NCI-H748 treated with DMSO at 0.1 percent for 48 hours (cell line): ENCODE measurements around the gene PPP1R2.

ENCODE experiments used
- DNase-seq: peaks from one replicate; lab custom pipeline; 2025; lab: John Stamatoyannopoulos, UW

Gene PPP1R2

DNA sequence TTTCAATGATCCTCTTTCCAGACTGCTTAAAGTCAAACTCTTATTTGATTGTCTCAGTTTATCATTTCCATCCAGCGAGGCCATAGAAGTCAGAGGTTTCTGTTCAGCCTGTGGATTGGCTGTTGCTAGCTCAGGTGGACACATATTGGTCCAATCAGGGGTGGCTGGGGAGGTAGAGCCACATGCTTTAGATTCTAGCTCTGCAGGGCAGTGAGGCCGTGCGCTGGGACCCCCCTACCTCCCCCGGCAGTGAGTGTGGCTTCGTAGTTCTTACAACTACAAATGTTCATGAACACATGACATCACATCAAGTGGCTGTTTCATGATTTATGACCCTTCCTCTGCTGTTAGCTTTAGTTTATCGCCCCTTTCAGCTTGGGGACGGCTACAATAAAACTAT is 22.6 kb upstream of the PPP1R2 start:
- DNase-seq: no peak

- DNase-seq: no peak
These were observed 20.2 kb upstream of the PPP1R2 start for GRCh38 chr3:195563317-195563716.

GRCh38 chr3:195559723-195560409 is 16.7 kb upstream of the PPP1R2 start:
- DNase-seq: no peak

- peak; percentile 3 for DNase-seq
These were observed 15.5 kb upstream of the PPP1R2 start for GRCh38 chr3:195558602-195559001.

DNA sequence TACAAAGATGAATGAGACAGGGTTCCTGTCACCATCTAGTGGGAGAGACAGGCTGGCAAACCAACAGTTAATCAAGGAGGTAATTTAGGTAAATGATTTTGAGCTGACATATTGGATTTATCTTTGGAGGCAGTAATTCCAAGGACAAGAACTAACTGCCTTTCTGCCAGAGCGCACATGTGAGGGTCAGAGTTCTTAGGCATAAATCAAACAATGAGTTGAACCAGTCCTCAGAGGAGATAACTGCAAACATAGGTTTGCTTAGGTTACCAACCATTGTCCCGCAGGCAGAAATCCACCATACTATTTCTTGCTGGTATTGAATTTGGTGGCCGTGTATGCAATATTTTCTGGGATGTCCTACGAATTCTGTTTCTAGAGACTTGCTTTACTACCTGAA is 14.2 kb upstream of the PPP1R2 start:
- DNase-seq: no peak

DNA sequence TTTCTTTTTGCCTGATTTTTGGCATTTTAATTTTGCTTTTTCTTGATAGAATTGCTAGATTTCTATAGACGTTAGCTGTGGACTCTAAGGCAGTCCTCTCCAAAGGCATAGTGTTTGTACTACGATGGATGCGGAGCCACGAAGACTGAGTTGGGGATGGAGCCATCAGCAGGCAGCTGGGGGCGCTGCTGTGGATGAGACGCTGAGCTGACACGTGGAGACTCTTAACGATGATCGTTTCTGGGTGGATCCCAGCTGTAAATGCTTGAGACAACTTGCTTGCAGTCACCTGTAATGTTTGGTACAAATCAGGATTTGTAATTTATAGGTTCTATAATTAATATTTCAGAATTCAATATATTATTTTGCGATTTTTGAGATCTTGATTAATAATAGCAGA is 13.3 kb upstream of the PPP1R2 start:
- DNase-seq: peak; percentile 2

DNA sequence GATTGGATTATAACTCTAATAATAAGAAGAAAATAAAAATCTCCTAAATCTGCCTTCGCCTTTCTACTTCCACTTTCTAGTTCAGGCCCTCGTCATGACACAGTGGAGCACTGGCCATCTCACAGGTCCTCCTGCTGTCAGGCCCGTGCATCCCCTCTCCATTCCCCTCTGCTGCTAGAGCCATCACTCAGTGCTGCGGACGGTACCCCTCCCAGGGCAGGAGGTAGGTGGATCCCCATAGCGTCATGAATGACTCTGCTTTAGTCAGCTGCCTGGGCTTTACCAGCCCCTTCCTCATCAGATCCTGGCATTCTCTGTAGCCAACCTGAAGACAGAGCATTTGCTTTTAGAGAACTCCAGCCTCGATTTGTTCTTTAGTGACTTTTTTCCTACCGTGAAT is 12.0 kb upstream of the PPP1R2 start:
- DNase-seq: no peak

DNA sequence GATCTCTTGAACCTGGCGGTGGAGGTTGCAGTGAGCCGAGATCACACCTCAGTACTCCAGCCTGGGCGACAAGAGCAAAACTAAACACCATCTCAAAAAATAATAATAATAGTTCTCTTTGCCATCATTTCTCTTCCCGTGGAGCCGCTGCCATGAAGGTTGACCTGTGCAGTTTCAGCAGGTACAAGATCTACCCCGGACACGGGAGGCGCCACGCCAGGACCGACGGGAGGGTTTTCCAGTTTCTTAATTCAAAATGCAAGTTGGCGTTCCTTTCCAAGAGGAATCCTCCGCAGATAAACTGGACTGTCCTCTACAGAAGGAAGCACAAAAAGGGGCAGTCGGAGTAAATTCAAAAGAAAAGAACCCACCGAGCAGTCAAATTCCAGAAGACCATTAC is 11.3 kb upstream of the PPP1R2 start:
- DNase-seq: no peak

- DNase-seq: no peak
These were observed 10.1 kb upstream of the PPP1R2 start for GRCh38 chr3:195553268-195553667.

DNA sequence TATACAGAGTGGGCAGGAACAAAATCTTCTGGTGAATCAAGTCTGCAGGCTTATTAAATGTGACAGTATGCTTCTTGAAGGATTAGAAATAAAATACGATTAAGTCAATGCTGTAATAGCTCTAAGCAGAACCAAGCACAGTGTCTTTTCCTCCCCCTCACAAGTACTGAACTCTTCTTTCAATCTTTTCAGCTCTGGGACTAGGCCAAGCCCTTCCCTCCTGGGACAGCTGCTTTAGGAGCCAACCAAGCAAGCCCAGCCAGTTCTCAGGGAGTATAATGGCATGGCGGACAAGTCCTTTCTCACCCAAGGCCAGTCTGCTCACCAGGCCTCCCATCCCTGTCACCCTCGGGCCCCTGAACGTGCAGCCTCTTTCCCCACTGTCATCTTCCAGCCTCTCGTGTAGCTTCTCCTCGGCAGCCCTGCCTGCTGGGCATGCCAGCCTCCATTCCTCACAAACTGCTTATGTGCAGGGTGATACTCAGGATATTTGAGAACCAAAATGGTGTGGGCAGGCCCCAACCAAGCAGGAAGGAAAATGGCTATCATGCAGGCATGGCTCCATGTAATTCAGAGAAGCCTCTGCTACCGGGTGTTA is 8.4 kb upstream of the PPP1R2 start:
- no peak for DNase-seq

DNA sequence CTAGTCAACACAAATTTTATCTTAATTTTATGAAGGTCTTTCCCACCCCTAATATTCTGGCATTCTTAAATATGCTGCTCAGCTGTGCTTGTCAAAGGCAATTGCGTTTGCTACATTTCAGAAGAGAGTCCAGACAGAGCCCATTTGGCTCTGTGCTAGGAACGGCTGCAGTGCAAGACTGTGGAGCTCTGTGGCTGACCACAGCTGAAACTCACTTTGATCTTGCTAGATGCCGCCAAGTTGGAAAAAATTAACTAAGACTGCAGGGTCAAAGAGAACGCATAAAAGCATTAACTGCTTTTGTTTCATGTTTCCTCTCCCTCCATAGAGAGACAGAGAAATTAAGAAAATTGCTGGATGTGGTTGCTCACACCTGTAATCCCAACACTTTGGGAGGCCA is 7.6 kb upstream of the PPP1R2 start:
- DNase-seq: no peak

GRCh38 chr3:195549931-195550519 is 6.9 kb upstream of the PPP1R2 start:
- DNase-seq: no peak

DNA sequence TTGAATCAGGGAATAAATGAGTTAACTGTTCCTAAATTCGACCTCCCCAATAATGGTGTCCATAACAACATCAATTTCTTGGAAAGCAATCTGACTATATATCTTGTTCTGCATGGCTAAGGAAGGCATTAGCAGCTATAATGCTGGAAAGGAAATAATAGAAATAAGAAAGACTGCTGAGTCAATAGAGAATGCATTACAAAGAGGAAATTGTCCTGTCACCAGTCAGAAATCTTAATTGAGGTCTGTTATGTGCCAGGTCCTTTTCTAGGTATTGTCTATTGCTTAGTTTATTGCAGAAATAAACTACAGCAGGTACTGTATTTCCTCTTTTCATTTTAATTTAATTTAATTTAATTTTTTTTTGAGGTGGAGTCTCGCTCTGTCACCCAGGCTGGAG is 5.9 kb upstream of the PPP1R2 start:
- DNase-seq: no peak

- no peak for DNase-seq
These were observed 5.4 kb upstream of the PPP1R2 start for GRCh38 chr3:195548501-195548900.

- DNase-seq: no peak
These were observed 4.9 kb upstream of the PPP1R2 start for GRCh38 chr3:195548006-195548405.

DNA sequence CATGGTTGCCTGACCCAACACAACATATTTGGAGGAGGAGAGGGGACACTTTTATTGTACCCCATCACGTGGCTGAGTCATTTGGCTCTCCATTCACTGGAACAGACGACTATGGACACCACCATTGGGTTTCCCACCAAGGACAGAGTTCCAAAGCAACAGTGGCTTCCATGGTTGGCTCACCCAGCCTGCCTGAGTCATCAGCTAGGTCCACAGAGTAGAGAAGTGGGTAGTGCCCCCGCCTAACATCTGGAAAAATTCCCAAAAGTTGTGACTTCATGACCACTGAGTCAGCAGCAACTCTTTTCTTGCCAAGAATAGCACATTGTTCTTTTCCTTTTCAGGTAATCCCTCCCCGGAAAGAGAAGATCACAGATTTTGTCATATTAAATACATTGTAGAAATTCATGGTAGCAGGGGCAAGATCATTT is 3.0 kb upstream of the PPP1R2 start:
- no peak for DNase-seq

DNA sequence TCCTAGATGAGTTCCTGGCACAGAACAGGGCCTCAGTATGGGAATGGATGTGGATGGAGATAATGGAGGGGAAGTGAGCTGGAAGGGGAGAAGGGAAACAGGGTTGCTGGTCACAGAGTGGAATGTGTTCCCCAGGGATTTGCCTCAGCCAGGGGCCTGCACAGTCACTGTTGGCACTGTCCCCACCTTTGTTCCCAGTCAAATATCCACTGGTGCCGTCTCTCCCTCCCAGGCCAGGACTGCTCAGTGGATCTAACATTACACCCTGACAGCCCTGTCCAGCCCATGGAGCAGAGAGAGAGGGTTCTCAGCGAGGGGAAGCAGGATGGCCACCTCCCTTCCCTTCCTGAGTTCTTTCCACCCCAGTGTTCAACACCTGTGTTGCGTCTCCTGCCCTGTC is 1.5 kb upstream of the PPP1R2 start:
- DNase-seq: no peak

- no peak for DNase-seq
These were observed 1.1 kb upstream of the PPP1R2 start for GRCh38 chr3:195544230-195544536.

DNA sequence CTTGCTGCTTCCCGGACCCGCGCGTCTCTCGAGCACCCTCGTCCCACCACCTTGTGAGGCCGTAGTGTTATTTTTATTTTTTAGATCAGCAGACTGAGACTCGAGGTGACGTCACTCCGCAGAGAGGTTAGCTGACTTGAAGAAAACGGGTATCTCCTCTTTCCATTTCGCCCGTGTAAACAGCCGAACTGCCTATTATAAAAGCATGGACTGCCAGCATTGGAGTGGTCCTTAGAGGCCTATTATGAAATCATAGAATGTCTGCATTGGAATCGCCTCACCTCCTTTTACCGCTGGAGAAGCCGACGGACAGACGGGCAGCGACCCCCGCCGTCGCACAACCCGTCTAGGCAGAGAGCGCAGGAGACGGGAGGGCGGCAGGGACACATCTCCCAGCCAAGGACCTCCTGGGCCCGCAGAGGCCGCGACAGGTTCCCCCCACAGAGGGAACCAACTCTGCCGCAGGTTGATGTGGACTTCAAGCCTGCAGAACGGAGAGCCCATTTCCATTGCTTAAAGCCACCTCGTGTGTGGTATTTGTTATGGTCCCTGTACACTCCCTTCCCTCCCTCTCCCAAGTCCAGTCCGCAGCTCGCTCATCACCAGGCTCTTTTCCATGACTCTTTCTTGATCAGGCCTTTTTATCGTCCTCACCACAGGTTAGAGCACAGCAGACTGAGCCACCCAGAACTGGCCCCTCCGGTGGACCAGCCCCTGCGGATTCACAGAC is 540 bp upstream of the PPP1R2 start:
- peak; percentile 51 for DNase-seq

DNA sequence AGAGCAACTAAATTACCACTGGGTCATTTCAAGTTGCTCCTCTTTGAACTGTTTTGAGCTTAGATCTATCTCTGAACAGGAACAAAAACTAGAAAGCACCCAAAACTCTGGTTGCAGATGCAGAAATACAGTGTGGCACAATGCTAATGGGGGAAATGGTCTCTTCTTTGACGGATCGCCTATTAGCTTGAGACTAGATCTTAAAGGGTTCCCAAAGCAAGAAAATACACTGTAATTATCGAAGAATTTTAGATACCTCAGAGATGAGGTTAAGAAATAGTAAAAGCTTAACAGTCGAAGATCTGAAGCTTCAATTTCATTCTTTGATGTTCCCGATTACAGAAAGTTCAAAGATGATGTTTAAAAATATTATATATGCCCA is 818 bp downstream of the PPP1R2 start:
- no peak for DNase-seq

GRCh38 chr3:195540511-195540910 is 2.6 kb downstream of the PPP1R2 start:
- no peak for DNase-seq

- no peak for DNase-seq
These were observed 3.1 kb downstream of the PPP1R2 start for GRCh38 chr3:195540027-195540426.

- DNase-seq: no peak
These were observed 3.6 kb downstream of the PPP1R2 start for GRCh38 chr3:195539479-195539878.
